ENCODE measurements around the gene TNFRSF8. TPM values are rescaled to one million over a fixed set of nuclear protein-coding genes. Genes with fewer than 3 reads are reported as not detected.

TNFRSF8 gene
- total and polyA plus RNA-seq, 9 of the 15 experiments (the other 6 are each of a cell fraction or from before 2014, with no cell fraction given) = 3.5 to 38.4 (median 17.1) TPM

DNA sequence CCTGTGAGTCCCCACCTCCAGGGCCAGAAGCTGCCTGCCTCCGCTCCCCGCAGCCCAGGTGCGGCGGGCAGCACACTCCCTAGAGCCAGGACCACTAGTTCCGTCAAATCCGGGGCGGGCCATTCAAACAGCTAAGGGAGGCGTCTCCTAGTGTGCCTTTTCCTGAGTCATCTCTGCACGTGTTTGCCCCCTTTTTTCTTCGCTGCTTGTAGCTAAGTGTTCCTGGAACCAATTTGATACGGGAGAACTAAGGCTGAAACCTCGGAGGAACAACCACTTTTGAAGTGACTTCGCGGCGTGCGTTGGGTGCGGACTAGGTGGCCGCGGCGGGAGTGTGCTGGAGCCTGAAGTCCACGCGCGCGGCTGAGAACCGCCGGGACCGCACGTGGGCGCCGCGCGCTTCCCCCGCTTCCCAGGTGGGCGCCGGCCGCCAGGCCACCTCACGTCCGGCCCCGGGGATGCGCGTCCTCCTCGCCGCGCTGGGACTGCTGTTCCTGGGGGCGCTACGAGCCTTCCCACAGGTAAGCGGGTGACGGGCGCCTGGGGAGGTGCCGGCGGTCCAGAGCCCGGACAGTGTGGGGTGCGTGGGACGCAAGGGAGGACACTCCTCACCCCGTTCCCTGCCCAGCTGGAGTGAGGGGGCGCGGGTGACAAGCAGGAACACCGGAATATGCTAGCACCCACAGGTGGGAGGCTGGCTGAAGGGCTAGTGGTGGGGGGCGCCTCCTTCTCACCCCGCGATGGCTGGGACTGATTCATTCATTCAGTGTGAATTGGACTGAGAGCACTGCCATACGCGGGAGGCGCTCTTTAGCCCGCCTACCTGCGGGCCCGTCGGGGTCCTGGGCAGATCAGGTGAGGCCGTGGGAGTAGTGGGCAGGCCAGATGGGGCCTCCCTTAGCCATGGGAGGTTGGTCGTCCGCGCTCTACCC, at the start of gene TNFRSF8 (continued):
- TF ChIP-seq, protein P1, sequence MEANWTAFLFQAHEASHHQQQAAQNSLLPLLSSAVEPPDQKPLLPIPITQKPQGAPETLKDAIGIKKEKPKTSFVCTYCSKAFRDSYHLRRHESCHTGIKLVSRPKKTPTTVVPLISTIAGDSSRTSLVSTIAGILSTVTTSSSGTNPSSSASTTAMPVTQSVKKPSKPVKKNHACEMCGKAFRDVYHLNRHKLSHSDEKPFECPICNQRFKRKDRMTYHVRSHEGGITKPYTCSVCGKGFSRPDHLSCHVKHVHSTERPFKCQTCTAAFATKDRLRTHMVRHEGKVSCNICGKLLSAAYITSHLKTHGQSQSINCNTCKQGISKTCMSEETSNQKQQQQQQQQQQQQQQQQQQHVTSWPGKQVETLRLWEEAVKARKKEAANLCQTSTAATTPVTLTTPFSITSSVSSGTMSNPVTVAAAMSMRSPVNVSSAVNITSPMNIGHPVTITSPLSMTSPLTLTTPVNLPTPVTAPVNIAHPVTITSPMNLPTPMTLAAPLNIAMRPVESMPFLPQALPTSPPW (CRISPR knock-in tag; IDR thresholded peaks at IDR 0.05) = no peak; the same call in 1 of the 2 replicates
- no peak for TF ChIP-seq ZKSCAN1 (IDR thresholded peaks at IDR 0.05; ENCODE audit: low read depth, low read length)
- TF ChIP-seq, protein P2, sequence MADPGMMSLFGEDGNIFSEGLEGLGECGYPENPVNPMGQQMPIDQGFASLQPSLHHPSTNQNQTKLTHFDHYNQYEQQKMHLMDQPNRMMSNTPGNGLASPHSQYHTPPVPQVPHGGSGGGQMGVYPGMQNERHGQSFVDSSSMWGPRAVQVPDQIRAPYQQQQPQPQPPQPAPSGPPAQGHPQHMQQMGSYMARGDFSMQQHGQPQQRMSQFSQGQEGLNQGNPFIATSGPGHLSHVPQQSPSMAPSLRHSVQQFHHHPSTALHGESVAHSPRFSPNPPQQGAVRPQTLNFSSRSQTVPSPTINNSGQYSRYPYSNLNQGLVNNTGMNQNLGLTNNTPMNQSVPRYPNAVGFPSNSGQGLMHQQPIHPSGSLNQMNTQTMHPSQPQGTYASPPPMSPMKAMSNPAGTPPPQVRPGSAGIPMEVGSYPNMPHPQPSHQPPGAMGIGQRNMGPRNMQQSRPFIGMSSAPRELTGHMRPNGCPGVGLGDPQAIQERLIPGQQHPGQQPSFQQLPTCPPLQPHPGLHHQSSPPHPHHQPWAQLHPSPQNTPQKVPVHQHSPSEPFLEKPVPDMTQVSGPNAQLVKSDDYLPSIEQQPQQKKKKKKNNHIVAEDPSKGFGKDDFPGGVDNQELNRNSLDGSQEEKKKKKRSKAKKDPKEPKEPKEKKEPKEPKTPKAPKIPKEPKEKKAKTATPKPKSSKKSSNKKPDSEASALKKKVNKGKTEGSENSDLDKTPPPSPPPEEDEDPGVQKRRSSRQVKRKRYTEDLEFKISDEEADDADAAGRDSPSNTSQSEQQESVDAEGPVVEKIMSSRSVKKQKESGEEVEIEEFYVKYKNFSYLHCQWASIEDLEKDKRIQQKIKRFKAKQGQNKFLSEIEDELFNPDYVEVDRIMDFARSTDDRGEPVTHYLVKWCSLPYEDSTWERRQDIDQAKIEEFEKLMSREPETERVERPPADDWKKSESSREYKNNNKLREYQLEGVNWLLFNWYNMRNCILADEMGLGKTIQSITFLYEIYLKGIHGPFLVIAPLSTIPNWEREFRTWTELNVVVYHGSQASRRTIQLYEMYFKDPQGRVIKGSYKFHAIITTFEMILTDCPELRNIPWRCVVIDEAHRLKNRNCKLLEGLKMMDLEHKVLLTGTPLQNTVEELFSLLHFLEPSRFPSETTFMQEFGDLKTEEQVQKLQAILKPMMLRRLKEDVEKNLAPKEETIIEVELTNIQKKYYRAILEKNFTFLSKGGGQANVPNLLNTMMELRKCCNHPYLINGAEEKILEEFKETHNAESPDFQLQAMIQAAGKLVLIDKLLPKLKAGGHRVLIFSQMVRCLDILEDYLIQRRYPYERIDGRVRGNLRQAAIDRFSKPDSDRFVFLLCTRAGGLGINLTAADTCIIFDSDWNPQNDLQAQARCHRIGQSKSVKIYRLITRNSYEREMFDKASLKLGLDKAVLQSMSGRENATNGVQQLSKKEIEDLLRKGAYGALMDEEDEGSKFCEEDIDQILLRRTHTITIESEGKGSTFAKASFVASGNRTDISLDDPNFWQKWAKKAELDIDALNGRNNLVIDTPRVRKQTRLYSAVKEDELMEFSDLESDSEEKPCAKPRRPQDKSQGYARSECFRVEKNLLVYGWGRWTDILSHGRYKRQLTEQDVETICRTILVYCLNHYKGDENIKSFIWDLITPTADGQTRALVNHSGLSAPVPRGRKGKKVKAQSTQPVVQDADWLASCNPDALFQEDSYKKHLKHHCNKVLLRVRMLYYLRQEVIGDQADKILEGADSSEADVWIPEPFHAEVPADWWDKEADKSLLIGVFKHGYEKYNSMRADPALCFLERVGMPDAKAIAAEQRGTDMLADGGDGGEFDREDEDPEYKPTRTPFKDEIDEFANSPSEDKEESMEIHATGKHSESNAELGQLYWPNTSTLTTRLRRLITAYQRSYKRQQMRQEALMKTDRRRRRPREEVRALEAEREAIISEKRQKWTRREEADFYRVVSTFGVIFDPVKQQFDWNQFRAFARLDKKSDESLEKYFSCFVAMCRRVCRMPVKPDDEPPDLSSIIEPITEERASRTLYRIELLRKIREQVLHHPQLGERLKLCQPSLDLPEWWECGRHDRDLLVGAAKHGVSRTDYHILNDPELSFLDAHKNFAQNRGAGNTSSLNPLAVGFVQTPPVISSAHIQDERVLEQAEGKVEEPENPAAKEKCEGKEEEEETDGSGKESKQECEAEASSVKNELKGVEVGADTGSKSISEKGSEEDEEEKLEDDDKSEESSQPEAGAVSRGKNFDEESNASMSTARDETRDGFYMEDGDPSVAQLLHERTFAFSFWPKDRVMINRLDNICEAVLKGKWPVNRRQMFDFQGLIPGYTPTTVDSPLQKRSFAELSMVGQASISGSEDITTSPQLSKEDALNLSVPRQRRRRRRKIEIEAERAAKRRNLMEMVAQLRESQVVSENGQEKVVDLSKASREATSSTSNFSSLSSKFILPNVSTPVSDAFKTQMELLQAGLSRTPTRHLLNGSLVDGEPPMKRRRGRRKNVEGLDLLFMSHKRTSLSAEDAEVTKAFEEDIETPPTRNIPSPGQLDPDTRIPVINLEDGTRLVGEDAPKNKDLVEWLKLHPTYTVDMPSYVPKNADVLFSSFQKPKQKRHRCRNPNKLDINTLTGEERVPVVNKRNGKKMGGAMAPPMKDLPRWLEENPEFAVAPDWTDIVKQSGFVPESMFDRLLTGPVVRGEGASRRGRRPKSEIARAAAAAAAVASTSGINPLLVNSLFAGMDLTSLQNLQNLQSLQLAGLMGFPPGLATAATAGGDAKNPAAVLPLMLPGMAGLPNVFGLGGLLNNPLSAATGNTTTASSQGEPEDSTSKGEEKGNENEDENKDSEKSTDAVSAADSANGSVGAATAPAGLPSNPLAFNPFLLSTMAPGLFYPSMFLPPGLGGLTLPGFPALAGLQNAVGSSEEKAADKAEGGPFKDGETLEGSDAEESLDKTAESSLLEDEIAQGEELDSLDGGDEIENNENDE (IDR thresholded peaks at IDR 0.05; ENCODE audit: low read depth, low read length) = no peak
- no peak for TF ChIP-seq HNRNPH1 (optimal IDR thresholded peaks at IDR 0.05; ENCODE audit: low read depth, low read length)
- TF ChIP-seq, protein P3, sequence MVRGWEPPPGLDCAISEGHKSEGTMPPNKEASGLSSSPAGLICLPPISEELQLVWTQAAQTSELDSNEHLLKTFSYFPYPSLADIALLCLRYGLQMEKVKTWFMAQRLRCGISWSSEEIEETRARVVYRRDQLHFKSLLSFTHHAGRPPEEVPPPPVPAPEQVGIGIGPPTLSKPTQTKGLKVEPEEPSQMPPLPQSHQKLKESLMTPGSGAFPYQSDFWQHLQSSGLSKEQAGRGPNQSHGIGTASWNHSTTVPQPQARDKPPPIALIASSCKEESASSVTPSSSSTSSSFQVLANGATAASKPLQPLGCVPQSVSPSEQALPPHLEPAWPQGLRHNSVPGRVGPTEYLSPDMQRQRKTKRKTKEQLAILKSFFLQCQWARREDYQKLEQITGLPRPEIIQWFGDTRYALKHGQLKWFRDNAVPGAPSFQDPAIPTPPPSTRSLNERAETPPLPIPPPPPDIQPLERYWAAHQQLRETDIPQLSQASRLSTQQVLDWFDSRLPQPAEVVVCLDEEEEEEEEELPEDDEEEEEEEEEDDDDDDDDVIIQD (CRISPR knock-in tag; IDR thresholded peaks at IDR 0.05) = no peak
- no peak for TF ChIP-seq SRSF9 (IDR thresholded peaks at IDR 0.05; ENCODE audit: borderline replicate concordance, low read depth, low read length)
- TF ChIP-seq, protein P4, sequence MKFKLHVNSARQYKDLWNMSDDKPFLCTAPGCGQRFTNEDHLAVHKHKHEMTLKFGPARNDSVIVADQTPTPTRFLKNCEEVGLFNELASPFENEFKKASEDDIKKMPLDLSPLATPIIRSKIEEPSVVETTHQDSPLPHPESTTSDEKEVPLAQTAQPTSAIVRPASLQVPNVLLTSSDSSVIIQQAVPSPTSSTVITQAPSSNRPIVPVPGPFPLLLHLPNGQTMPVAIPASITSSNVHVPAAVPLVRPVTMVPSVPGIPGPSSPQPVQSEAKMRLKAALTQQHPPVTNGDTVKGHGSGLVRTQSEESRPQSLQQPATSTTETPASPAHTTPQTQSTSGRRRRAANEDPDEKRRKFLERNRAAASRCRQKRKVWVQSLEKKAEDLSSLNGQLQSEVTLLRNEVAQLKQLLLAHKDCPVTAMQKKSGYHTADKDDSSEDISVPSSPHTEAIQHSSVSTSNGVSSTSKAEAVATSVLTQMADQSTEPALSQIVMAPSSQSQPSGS (CRISPR knock-in tag; IDR thresholded peaks at IDR 0.05) = peak; percentile 61; the same call in 1 of the 2 replicates
- no peak for TF ChIP-seq ILF3 (IDR thresholded peaks at IDR 0.05; ENCODE audit: borderline replicate concordance)
